ENCODE results near the gene ACLY.
"Not testable (repeated sequence)": the region's sequence is repeated elsewhere in the genome, so short reads cannot be mapped to it uniquely, and the experiment has no call there.

Gene ACLY

DNA sequence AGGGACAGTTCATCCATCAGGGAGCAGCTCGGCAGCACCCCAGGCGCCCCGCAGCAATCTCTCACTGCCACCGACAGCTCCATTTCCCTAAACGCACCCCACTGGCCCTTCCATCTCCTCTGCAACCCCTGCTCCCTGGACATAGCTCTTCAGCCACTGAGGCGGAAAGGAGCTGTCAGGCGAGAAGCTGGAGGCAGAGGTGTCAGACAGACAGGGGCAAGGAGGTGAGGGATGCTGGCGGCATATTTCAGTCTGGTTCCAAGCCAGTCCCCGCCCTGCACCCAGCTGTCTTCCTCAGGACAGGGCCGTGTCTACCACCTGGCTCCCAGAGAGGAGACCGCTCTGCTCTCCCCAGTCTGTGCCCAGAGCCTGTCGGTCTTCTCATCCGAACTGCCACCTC, 9.7 kb downstream of the ACLY start:
- no peak for DNase-seq

DNA sequence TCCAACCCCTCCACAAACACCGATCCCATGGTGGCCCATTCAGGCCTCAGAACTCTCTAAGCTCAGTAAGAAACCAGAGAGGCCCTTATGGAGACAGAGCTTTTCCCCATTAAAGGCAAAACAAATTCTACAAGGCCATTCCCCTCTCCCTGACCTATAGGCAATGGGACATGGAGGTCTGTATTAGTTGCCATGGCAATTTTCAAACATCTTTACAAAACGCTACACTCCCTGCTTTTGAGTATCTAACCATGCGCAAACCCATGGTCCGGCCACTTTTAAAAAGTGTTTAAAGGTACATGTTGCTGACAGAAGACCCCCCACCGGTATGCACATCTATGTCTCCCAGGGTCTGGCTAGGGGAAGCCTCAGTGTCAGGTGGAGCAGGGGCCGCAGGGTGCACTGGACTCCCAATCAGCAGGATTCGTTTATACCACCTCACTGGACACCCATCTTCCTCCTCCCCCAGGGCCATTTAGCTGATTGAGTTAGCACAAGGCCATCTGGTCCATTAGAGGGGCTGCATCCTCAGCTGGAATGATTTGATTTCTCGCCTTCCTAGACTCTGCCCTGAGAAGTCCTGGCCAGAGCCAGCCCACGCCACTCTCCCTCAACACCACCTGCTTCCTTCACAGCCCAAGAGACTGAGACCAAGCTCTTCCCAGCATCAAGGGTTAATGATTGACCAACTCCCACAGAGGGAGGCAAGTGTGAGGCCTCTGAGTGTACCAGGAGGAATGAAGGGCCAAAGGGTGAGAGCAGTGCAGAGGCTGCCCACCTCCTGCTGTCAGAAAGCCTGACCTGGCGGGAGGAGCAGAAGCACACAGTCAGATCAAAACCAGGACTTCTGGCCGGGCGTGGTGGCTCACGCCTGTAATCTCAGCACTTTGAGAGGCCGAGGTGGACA, 10.9 kb downstream of the ACLY start:
- DNase-seq = no peak

DNA sequence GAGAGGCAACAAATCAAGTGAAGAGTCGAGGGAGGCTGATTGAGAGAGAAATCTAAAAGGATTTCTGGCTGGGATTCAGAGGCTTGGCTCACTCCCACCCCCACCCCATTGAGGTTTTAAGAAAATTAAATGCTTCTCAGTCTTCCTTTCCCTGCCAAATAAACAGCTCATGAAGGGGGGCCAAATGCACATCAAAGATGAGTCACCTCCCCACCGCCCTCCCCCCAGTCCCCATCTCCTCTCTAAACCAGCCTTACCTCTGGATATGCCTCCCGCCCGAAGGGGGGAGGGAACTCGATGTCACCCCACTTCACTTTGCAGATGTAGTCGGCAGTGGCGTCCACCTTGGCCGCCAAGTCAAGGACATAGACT, 11.6 kb downstream of the ACLY start:
- DNase-seq = no peak

- no peak for DNase-seq
Measured at GRCh38 chr17:41906465-41907184, 12.1 kb downstream of the ACLY start.

DNA sequence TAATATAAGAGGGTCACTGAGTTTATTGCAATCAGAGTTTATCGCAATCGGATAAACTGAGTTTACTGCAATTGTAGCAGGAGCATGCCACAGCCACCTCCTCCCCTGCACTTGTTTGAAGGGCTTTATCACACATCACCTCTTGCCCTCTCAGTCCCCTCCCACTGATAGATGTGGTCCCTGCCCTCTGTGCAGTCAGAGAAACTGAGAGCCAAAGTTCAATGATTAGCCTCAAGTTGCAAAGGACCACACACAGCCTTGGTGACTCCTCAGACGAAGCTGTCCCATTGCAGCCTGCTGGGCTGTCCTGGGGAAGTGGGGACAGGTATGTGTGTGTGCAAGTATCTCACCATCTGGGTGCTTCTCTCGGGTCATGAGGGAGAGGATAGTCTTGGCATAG, 13.6 kb downstream of the ACLY start:
- no peak for DNase-seq

DNA sequence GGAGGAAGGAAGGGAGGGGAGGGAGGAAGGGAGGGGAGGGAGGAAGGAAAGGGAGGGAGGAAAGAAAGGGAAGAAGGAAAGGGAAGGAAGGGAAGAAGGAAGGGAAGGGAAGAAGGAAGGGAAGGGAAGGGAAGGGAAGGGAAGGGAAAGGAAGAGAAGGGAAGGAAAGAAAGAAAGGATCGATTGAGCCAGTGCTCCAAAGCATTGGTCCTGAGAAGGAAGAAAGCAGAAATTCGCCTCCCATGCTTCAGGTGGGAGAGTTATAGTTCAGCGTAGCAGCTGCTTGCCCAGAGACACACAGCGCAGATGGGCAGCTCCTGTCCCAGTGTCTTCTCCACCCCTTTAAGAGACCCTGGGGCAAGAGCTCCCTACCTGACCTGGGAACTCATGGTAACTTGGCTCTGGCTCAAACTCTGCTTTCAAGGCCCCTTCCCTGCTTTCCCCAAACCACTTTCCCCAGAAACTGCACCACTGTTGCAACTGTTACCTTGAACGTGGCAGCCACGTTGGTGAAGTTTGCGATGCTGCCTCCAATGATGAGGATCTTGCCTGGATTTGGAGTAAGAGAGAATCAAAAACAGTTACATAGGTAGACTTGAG, 14.4 kb downstream of the ACLY start:
- DNase-seq = no peak

GRCh38 chr17:41901646-41902045, 17.1 kb downstream of the ACLY start:
- no peak for DNase-seq

DNA sequence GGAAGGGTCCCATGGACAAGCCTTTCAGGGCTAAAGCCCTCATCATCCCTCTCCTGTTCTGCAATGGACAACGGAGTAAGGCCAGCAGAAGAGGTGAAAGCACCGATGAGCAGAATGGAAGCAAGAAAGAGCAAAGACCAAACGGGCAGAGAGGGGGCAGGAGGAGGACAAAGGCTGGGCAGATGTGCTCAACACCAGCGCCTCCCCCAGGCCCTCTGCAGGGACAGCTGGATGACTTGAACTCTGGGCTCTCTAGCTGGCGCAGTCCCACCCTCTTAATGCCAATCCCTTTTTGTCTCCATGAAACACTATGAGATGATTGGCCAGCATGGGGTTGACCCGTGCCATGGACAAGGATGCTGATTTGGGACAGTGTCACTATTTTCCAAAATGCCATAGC, 22.0 kb downstream of the ACLY start:
- no peak for DNase-seq

GRCh38 chr17:41895617-41896016, 23.1 kb downstream of the ACLY start:
- no peak for DNase-seq

- no peak for DNase-seq
Measured at GRCh38 chr17:41894791-41895331, 23.9 kb downstream of the ACLY start.

GRCh38 chr17:41893384-41893783, 25.4 kb downstream of the ACLY start:
- no peak for DNase-seq

DNA sequence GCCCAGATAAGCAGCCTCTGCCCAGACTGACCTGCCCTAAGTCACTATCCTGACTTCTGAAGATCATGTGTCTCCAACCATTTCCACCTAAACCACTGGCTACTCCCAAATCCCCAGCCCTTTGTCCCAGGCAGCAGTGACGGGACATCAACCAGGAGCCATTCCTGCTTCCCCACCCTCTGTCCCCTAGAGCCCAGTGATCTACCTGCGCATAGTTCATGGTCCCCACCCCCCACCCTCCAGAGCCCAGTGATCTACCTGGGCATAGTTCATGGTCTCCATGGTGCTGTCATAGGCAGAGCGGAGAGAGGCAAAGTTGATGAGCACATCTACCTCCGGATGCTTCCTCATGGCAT, 26.8 kb downstream of the ACLY start:
- no peak for DNase-seq

DNA sequence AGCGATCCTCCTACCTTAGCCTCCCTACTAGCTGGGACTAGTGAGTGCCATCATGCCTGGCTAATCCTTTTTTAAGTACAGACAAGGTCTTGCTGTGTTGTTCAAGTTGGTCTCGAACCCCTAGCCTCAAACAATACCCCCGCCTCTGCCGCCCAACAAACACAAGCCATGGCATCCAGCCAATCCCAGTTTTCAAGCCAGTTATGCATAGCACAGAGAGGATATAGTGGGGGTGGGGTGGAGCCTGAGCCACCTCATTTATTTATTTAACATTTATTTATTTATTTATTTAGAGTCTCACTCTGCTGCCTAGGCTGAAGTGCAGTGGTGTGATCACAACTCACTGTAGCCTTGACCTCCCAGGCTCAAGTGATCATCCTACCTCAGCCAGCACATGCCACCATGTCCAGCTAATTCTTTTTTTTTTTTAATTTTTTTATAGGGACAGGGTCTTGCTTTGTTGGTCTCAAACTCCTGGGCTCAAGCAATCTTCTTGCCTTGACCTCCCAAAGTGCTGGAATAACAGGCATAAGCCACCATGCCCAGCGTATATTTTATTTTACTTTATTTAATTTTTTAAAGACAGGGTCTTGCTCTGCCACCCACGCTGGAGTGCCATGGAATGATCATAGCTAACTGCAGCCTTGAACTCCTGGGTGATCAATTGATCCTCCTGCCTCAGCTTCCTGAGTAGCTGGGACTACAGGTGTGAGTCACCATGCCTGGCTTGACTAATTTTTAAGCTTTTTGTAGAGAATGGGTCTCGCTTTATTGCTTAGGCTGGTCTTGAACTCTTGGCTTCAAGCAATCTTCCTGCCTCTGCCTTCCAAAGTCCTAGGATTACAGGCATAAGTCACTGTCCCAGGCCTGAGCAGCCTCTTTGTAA, 27.4 kb downstream of the ACLY start:
- DNase-seq = no peak

DNA sequence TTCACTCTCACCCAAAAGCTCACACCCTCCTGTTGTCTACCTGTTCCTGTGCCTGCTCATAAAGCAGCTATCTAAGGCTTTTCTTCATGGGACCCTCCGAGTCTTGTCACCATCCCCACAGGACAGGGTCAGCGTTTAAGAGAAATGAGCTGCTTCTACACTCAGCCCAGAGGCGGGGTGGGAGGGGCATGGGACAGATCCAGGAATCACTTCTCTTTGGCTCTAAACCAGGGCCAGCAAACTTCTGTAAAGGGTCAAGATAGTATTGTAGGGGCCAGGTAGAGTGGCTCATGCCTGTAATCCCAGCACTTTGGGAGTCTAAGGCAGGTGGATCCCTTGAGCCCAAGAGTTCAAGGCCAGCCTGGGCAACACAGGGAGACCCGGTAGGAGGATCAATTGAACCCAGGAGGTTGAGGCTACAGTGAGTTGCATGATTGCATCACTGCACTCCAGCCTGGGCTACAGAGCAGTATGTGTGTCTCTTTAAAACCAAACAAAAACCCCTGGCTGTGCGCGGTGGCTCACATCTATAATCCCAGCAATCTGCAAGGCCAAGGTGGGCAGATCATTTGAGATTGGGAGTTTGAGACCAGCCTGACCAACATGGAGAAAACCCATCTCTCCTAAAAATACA, 30.3 kb downstream of the ACLY start:
- no peak for DNase-seq

GRCh38 chr17:41885733-41886132, 33.0 kb downstream of the ACLY start:
- no peak for DNase-seq

DNA sequence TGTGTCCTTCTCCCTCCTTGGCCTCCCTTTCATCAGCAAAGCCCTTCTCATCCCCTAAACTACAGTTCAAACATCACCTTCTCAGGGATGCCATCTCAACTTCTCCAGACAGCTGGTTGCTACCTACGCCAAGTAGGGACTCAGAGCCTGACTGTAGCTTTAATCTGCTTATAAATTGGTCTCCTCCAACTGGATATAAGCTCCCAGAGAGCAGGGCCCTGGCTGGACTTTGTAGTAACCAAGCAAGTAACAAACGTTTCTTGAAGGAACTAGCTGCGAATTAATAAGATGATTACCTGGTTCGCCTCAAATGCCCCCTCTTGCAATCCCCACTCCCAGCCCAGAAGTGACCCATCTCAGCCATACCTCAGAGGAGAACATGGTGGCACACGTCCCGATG, 36.0 kb downstream of the ACLY start:
- no peak for DNase-seq

- DNase-seq = no peak
Measured at GRCh38 chr17:41880130-41880529, 38.6 kb downstream of the ACLY start.

- DNase-seq = not testable (repeated sequence)
Measured at GRCh38 chr17:41874293-41874670, 44.5 kb downstream of the ACLY start.

- no peak for DNase-seq
Measured at GRCh38 chr17:41873559-41874292, 45.0 kb downstream of the ACLY start.

DNA sequence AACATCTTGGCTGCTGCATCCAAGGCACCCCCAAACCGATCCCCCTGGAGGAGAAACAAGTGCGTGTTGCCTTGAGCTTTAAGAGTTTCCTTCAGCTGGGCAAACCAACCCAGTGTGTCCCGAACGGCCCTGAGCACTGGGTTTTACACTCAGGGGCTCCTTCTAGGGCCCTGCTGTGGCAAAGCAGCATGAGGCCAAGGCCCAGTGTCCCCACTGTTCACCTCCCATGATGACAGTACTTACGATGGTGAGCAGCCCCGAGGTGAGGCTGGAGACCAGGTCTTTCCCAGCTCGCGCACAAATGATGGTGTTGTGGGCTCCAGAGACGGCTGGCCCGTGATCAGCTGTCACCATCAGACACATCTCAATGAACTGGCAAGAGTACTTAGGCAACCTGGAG, 47.0 kb downstream of the ACLY start:
- DNase-seq = no peak

- no peak for DNase-seq
Measured at GRCh38 chr17:41870627-41871026, 48.1 kb downstream of the ACLY start.

- no peak for DNase-seq
Measured at GRCh38 chr17:41870097-41870496, 48.7 kb downstream of the ACLY start.
